ENCODE results near the gene HAPSTR1.

The HAPSTR1 gene

DNA sequence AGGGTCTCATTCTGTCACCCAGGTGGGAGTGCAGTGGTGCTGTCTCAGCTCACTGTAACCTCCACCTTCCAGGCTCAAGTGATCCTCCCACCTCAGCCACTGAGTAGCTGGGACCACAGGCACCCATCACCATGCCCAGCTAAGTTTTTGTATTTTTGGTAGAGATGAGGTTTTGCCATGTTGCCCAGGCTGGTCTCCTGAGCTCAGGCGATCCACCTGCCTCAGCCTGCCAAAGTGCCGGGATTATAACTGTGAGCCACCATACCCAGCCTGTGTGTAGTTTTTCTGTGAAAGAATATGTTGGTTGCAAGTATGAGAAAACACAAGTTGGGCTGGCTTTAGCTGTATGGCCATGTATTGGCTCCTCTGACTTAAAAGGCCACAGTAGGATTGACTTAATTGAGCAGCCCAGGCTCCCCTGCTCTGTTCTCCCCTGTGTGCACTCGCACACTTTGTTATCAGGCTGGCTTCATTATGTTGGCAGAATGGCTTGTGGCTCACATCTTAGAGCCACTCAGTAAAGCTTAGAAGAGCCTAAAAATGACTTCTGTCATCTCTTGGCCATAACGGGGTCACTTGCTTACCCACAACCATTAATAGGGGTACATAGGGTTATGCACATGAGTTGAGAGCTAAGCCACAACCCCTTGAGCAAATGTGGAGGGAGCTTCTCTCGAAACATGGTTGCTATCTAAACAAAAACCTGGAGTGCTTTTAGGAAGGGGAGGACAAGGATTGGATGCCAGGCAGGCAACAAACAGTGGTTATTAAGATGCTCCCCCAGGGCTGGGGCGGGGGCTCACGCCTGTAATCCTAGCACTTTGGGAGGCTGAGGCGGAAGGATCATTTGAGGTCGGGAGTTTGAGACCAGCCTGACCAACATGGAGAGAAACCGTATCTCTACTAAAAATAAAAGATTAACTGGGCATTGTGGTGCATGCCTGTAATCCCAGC is 6.1 kb downstream of the HAPSTR1 start:
- DNase-seq: no peak

DNA sequence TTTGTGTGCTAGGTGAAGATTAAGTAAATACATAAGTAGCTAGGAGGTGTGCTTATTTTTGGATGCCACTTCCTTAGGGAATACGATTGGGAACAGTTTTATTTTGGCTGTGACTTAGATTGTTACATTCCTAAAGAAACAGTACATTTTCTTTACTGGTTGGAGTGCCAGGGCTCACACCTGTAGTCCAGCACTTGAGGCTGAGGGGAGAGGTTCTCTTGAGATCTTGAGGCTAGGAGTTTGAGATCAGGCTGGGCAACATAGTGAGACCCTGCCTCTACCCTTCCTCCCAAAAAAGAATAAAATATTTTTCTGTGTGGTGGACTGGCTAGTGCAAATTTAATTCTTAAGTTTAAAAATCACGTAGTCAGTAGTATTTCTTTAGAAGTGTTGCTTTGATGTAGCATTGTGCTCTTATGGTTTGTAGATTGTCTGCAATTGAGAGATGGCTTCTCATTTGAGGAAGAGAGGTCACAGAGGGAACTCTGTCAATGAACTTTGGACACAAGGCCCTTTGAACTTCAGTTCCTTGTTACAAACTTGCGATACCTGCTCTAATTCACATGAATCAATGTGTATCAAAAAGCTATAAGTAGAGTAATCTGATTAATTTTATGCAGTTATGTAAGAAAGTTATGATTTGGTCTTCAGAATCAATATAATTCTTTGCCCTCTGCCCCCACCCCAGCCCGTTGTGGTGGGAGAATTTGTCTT is 7.1 kb downstream of the HAPSTR1 start:
- no peak for DNase-seq

- no peak for DNase-seq
Measured at GRCh38 chr16:9099131-9099625, 7.7 kb downstream of the HAPSTR1 start.

DNA sequence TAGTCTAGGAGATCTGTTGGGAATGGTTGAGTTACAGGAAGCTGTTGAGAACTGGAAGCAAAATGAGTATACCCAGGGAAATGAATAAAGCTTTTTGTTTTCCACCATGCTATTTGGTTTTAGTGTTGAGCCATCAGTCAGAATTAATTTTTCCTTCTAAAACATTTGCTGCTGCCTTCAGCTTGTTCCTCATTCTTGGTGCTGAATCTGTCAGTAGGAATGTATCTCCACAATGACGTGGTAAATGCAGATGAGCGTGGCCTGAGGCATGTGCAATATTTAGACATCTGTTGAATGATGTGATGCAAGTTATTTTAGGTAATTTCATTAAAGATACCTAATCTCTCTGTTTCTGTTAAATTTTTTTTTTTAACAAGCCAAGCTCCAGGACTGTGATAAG is 10.9 kb downstream of the HAPSTR1 start:
- DNase-seq: no peak

DNA sequence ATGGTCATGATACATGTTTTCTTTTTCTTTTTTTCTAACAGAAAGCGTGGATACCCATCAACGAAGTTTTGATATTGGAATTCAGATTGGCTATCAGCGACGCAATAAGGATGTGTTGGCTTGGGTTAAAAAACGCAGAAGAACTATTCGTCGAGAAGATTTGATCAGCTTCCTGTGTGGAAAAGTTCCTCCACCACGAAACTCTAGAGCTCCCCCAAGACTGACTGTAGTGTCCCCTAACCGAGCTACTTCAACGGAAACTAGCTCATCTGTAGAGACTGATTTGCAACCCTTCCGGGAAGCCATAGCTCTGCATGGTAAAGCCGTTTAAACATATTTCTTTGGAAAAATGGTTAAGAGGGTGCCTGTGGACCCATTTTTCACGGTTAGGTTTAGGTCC is 11.5 kb downstream of the HAPSTR1 start:
- no peak for DNase-seq

DNA sequence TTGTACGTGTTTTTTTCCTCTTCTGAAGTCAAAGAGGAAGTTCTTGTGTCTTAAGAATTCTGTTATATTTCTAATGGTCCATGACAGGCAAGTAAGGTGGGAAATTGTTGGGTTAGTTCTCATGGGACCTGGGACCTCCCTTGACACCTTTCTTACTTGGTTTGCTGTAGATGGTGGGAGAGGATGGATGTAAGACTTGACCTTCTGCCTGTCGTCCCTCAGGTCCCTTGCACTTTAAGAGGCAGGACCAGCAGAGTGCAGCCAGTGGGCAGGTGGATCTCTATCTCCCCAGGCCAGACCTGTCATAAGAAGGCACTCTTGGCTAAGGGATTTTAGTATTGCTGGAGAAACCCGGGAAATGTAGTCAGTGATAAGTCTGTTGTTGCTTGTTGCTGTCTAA is 12.1 kb downstream of the HAPSTR1 start:
- no peak for DNase-seq

DNA sequence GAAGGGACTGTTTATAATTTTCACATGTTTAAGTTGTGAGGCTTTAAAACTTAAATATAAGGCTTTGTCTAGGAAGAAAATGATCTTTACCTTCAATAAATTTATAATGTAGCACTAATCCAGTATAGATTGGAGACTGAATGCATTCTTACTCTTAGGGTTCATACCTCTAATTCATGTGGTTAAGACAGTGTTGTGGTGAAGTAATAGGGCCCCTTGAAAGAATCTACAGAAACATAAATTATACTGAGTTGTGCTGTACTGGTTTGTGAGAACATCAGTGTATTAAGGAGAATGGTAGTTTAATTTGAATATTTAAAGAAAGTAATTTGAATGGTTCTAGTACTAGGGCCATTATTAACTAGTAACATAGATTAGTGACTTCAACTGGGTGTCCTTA is 13.7 kb downstream of the HAPSTR1 start:
- no peak for DNase-seq

DNA sequence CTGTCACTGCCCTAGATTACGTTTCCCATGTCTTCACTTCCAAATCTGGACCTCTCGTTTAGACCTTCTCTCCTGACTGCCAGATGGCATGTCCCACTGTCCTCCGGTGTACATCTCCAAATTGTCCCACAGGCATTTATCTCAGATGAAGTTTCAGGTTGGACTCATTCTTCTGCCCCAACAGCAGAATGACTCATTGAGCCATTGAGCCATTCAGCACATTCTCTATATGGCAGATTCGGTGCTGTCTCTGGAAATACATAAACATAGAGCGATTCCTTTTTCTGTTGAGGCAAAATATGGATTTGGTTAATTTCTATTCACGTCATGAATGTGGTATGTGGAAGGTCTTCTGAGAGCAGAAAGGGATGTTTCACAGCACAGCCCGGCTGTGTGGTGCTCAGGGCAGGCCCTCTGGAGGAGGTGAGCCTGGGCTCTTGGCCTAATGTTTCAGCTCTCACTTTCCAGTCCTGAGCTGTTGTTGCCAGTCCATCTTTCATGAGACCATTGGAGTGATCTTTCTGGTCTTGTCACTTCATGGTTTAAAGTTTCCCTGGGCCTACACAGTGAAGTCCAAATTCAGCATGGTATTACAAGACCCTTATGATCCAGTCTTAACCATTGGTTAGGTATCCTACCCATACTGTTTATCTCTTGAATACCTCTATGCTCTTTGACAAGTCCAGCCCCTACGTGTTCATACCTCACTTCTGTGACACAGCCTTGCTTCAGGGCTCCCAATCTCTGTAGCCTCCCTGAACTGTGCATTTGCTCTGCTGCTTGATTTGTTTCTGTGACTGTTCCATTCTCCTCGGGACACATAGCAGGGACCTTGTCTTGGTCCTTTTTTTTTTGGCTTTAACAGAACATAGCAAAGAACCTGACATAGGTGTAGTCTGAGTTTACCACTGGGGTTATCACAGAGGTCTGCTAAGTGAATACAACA is 15.9 kb downstream of the HAPSTR1 start:
- no peak for DNase-seq

- DNase-seq: no peak
Measured at GRCh38 chr16:9109255-9109654, 17.8 kb downstream of the HAPSTR1 start.

- no peak for DNase-seq
Measured at GRCh38 chr16:9112166-9112843, 20.9 kb downstream of the HAPSTR1 start.

DNA sequence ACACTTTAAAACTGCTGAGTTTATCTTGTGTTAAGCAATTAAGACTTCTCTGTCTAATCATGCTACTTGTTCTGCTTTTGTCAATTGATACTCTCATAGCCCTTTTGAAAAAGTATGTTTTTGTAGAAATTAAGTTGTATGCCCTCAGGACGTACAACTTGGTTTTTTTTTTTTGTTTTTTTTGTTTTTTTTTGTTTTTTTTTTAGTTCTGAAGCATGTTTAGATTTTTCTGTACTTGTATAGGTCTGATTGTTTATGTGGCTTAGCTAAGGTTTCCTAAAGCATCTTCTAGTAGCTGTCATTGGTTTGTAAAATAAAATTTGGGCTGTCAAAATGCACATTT is 21.4 kb downstream of the HAPSTR1 start:
- no peak for DNase-seq

DNA sequence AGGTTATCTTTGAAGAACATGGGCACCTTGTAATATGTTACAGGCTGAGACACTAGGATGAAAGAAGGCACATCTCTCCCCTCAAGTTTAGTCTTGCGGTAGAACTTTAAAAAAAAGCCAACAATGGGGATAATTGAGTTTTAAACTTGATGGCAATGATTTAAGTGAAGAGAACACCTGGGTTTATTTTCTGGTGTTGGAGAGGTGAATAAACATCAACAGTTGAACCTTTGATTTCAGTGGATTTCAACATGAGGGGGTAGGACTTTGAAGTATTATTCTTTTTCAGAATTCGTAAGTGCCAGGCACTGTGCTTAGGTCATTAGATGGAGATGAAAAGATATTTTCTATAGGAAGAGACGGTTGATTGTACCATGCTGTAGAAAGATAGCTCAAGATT is 22.3 kb downstream of the HAPSTR1 start:
- DNase-seq: no peak

GRCh38 chr16:9114112-9114511 is 22.7 kb downstream of the HAPSTR1 start:
- DNase-seq: no peak

DNA sequence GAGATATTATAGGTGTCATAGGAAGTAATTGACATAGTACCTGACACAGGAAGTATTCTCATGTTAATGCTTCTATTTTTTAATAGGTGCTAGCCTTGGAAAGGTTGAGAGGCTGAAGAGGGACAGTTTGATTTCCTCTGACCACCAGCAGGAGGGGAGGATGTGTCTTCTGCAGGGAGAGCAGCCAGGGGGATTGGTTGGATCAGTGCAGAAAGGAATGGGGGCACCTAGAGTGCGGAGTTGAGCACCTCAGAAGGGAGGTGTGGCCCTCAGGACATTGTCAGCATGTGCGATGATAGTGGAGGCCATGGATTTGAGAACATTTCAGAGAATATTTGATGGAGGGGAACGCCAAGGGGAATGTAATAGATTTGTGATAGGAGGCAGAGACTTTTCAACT is 23.4 kb downstream of the HAPSTR1 start:
- DNase-seq: no peak

DNA sequence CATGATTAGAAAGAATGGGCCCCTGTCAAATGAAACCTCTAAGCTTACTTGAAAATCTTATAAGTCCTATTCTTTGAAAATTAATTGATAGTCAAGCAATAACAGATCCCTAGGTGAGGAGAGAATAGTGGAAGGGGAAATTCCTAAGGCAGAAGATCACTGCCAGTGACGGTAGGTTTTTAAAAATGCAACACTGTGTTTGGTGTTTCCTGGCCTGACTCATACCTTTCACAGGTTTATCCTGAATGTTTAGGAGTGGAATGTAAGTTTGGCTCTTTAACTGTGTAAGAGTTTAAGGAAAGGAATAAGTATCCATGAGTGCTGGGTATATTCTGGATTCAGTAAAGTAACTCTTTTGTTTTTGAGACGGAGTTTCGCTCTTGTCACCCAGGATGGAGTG is 23.8 kb downstream of the HAPSTR1 start:
- DNase-seq: no peak

- no peak for DNase-seq
Measured at GRCh38 chr16:9116141-9116540, 24.7 kb downstream of the HAPSTR1 start.

DNA sequence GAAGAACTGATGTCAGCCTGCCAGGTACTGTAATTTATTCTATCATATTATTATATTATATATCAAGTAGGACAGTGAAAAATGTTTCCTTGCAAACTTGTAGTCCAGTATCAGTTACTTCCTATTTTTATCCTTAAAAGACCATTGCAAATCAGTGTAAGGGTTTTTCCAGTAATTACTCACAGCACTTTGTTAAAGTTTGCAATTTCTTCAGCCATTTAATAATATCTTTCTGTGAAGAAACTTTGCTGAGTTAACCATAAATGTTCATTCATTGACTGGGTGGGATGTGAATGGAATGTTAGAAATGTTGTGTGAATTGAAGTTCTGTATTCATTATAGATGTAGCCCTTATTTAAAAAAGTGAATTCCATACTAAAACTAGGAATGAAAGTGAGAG is 26.7 kb downstream of the HAPSTR1 start:
- DNase-seq: no peak

DNA sequence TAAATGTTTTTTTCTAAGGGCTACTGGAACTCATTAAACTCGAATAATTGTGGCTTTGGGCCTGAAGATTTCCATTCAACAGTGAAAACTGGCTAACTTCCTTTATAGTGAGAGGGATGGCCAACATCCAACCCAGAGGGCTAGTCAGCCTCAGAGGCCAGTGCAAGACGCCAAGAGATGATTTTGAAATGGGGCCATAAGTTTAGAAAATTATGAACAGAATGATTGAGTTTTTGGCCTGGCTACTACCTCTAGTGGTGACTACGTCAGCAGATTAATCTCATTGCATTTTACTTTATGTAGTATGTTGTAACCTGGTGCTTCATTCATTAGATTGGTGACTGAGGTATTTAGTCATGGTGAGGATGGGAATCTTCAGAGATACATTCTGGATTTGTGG is 28.4 kb downstream of the HAPSTR1 start:
- DNase-seq: no peak

DNA sequence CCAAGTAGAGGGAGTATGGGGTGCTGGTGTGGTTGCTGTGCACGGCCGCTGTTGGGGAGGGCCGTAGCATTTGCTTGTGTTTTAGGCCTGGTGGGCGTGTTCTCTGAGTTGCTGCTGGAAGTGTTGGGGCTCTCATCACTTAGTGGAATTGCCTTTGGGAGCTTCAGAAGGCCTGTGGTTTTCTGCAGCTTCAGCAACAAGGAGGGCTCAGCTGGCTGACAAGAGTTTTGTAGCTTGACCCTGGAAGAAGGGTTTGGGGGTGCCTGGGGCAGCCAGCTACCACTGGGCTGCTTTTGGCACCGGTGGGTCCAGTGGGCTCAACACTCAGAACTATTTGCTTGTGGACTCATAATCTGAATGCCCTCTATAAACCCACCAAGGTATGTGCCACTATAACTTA is 30.9 kb downstream of the HAPSTR1 start:
- DNase-seq: no peak

DNA sequence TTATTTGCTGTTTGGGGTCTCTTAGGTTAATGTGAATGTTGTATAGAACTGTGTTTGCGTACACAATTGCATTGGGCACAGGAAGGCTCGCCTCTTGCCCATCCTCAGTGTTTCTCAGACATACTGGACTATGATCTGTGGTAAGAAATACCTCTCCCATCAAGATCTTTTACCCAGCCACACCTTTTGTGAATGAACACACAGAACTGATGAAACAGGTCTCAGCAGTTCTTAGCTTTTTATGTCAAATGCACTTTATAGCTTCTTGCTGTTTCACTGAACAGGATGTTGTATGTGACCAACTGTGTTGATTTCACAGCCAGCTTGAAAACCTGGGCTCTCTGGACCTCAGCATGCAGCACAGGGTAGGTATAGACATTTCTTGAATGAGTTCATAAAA is 31.5 kb downstream of the HAPSTR1 start:
- DNase-seq: no peak

- no peak for DNase-seq
Measured at GRCh38 chr16:9123401-9123800, 32.0 kb downstream of the HAPSTR1 start.

DNA sequence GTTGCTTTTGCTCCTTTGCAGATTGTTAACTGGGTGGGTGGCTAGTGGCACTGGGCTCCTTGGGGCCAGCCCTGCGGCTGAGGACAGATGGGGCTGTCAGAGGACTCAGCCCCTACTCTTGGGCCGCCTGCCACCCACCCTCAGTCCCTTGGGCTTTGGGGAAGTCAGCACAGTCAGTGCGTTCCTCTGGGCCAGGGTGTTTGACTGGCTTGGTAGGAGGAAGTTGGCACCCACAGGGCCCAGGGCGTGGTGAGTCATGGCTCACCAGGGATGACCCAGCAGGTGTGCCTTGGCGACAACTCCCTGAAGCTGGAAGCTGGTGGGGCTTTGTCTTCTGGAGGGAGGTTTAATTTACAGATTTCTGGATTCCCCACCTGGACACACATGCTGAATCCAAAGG is 32.4 kb downstream of the HAPSTR1 start:
- DNase-seq: no peak
